Left lung (tissue), 10 donors: ENCODE measurements around the gene ZDHHC7. TPM values are rescaled to one million over a fixed set of nuclear protein-coding genes. Genes with fewer than 3 reads are reported as not detected.

Experiments used
- ATAC-seq: fragments of 200-7000 bp; cut with Tn5 transposase; one replicate; pipeline ENCODE4 v1.9.1; 2020; ENCODE audit warnings: moderate library complexity
- DNase-seq, 4 donors: peaks; one replicate each; pipeline ENCODE4 v3.0.0-alpha.2; 2013 to 2020
- H3K27ac ChIP-seq, 2 donors: fragments of 200-600 bp; sonication (generic) in 1 of 2; one replicate each; pipeline versions ENCODE4 v1.5.0 to v1.8.0; 2020 to 2021
- H3K27me3 ChIP-seq, 2 donors: fragments of 200-600 bp; sonication (generic) in 1 of 2; one replicate each; pipeline versions ENCODE4 v1.5.0 to v1.8.0; 2020 to 2021
- H3K36me3 ChIP-seq, 2 donors: fragments of 200-600 bp; sonication (generic) in 1 of 2; one replicate each; pipeline versions ENCODE4 v1.5.0 to v1.8.0; 2020 to 2021
- H3K4me1 ChIP-seq, 2 donors: fragments of 200-600 bp; one replicate each; pipeline ENCODE4 v1.8.0; 2021
- H3K4me3 ChIP-seq, 2 donors: fragments of 200-600 bp; sonication (generic) in 1 of 2; one replicate each; pipeline versions ENCODE4 v1.5.0 to v1.8.0; 2020 to 2021; ENCODE audit warnings: mild to moderate bottlenecking in 1 of 2
- H3K9me3 ChIP-seq, 2 donors: fragments of 200-600 bp; sonication (generic) in 1 of 2; one replicate each; pipeline versions ENCODE4 v1.5.0 to v1.8.0; 2020 to 2021
- intact Hi-C, 2 donors: fragments of 100-400 bp; cut with DNase I; formaldehyde crosslinking; loops; one replicate each; pipeline versions ENCODE4 v1.11.2 to v1.14.2; 2022
- polyA plus RNA-seq, 6 donors: library from polyadenylated mRNA; unstranded; fragments of 120-200 nt; gene quantifications; one replicate each; pipeline ENCODE4 v1.2.1, GENCODE V29; 2013; ENCODE audit not compliant: insufficient read length in 6 of 6
- total RNA-seq, 2 donors: library from RNA; stranded (reverse); fragmentation: NEBNext Ultra II Directional; extraction: Animal tissue kit (Norgen Biotek cat#: 25700); gene quantifications; one replicate each; pipeline ENCODE4 v1.2.1, GENCODE V29; 2021
- TF ChIP-seq, protein P1 (sequence below), 2 donors: fragments of 200-600 bp; sonication (generic) in 1 of 2; IDR thresholded peaks; one replicate each; pipeline versions ENCODE4 v1.5.0 to v1.8.0; 2021; ENCODE audit warnings: antibody characterized with exemption in 2 of 2
- donor health status: DM: no; HTN: yes; CAD: no.
- donor health status: DM: no; HTN: no; CAD: no.

ZDHHC7 gene
- total and polyA plus RNA-seq, 8 donors = 52.5 to 82.3 (median 59.7) TPM

DNA sequence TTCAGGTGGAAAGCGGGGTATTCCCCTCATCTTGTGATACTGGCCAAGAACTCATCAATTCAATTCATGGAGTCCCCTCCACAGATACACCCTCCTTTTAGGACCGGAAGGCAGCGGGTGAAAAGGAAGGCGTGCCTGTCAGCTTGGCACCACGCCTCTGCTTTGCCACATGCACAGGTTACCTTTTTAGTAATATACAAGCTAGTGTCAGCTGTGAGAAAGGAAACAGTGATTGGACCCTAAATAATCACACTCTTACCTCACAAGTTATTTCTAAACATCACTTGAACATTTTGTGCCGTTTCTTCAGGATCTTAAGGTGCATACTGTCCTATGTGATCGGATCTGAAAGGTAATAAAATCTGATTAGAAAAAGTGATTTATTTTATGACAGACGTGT lies 15.7 kb downstream of the ZDHHC7 start:
- H3K9me3 ChIP-seq = no peaks in the 10 kb centered on the region
- H3K27ac ChIP-seq = peak overlapping the region; percentile 88 to 92
- no peaks in the 10 kb centered on the region for H3K27me3 ChIP-seq
- ATAC-seq (peak; percentile 27), DNase-seq (no peak)
- intact Hi-C loops = no loop called here
- H3K4me3 ChIP-seq = no peak overlapping the region
- H3K36me3 ChIP-seq = peaks cover 0 to 37% of the 10 kb centered on the region in 2 donors
- peaks cover 33 to 88% of the 10 kb centered on the region in 2 donors for H3K4me1 ChIP-seq
- TF ChIP-seq, protein P1, sequence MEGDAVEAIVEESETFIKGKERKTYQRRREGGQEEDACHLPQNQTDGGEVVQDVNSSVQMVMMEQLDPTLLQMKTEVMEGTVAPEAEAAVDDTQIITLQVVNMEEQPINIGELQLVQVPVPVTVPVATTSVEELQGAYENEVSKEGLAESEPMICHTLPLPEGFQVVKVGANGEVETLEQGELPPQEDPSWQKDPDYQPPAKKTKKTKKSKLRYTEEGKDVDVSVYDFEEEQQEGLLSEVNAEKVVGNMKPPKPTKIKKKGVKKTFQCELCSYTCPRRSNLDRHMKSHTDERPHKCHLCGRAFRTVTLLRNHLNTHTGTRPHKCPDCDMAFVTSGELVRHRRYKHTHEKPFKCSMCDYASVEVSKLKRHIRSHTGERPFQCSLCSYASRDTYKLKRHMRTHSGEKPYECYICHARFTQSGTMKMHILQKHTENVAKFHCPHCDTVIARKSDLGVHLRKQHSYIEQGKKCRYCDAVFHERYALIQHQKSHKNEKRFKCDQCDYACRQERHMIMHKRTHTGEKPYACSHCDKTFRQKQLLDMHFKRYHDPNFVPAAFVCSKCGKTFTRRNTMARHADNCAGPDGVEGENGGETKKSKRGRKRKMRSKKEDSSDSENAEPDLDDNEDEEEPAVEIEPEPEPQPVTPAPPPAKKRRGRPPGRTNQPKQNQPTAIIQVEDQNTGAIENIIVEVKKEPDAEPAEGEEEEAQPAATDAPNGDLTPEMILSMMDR (IDR thresholded peaks at IDR 0.05) = no peak

- Histone ChIP-seq H3K9me3 (no peaks in the 10 kb centered on the region), H3K27me3 (no peaks in the 10 kb centered on the region), H3K27ac (peak overlapping the region; percentile 88 to 92), H3K4me1 (peaks cover 33 to 70% of the 10 kb centered on the region in 2 donors), H3K4me3 (peak overlapping the region in 1 of 2 donors; percentile 3), H3K36me3 (peaks cover 0 to 49% of the 10 kb centered on the region in 2 donors)
- TF ChIP-seq, protein P1 (IDR thresholded peaks at IDR 0.05) = no peak
- DNase-seq = no peak
- intact Hi-C loops = no loop called here
- peak; percentile 20 for ATAC-seq
Measured at GRCh38 chr16:84993926-84994325, 17.4 kb downstream of the ZDHHC7 start.

GRCh38 chr16:84992717-84993075 lies 18.6 kb downstream of the ZDHHC7 start:
- intact Hi-C loops = no loop called here
- Histone ChIP-seq H3K36me3 (peaks cover 0 to 62% of the 10 kb centered on the region in 2 donors), H3K27me3 (no peaks in the 10 kb centered on the region), H3K27ac (peak overlapping the region; percentile 88 to 92), H3K4me3 (no peak overlapping the region), H3K9me3 (no peaks in the 10 kb centered on the region), H3K4me1 (peaks cover 33 to 62% of the 10 kb centered on the region in 2 donors)
- DNase-seq = no peak
- peak; percentile 8 for ATAC-seq
- TF ChIP-seq, protein P1 (IDR thresholded peaks at IDR 0.05) = no peak

DNA sequence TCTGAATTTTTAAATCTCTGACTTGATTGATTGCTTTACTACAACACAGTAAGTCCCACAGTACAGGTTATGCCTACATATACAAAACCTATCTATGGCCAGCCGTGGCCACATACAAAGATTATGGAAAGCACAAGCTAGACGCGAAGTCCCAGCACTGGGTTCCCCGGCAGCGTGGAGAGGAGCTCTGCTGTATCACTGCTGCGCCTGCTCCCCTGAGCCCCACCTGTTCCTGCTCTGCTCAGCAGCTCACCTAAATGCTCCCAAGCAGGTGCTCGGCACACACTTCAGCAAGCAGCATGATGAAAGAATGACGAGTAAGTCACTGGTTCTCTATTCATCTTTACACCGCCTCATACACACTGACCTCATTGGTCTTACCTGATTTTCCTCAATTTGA lies 20.6 kb downstream of the ZDHHC7 start:
- TF ChIP-seq, protein P1 (IDR thresholded peaks at IDR 0.05) = no peak

GRCh38 chr16:84989749-84990620 lies 21.4 kb downstream of the ZDHHC7 start:
- H3K27me3 ChIP-seq = no peaks in the 10 kb centered on the region
- H3K36me3 ChIP-seq = peaks cover 0 to 76% of the 10 kb centered on the region in 2 donors
- no peaks in the 10 kb centered on the region for H3K9me3 ChIP-seq
- TF ChIP-seq, protein P1 (IDR thresholded peaks at IDR 0.05) = no peak
- H3K4me3 ChIP-seq = no peak overlapping the region
- no peak for ATAC-seq
- H3K27ac ChIP-seq = no peak overlapping the region
- DNase-seq = no peak
- intact Hi-C loops = no loop called here
- peaks cover 27 to 60% of the 10 kb centered on the region in 2 donors for H3K4me1 ChIP-seq

More for the DNA sequence above, 20.6 kb downstream of the ZDHHC7 start:
- ATAC-seq (no peak), DNase-seq (no peak)
- no peak overlapping the region for H3K27ac ChIP-seq
- no peak overlapping the region for H3K4me3 ChIP-seq
- intact Hi-C loops = no loop called here
- no peaks in the 10 kb centered on the region for H3K9me3 ChIP-seq
- H3K4me1 ChIP-seq = peaks cover 33 to 60% of the 10 kb centered on the region in 2 donors
- H3K36me3 ChIP-seq = peaks cover 0 to 79% of the 10 kb centered on the region in 2 donors
- no peaks in the 10 kb centered on the region for H3K27me3 ChIP-seq
